ENCODE data around the gene FRK.
A peak's percentile ranks its signal among the peaks of the same experiment; 100 is the strongest.

Gene FRK

GRCh38 chr6:116022841-116023445, 37.7 kb downstream of the FRK start:
- no peaks in the 10 kb centered on the region for H3K9me3 ChIP-seq (ENCODE audit: control insufficient read depth in 1 of 2, low read length in 2 of 2)
- H3K36me3 ChIP-seq (ENCODE audit: control insufficient read depth in 1 of 2, insufficient read depth in 2 of 2, low read length in 2 of 2) = no peaks in the 10 kb centered on the region
- H3K27me3 ChIP-seq (ENCODE audit: control insufficient read depth in 1 of 2, insufficient read depth in 2 of 2, low read length in 2 of 2) = no peaks in the 10 kb centered on the region
- peaks cover 0 to 14% of the 10 kb centered on the region in 2 donors for H3K4me1 ChIP-seq (ENCODE audit: control insufficient read depth in 1 of 2, insufficient read depth in 2 of 2, low read length in 2 of 2)
- no peak overlapping the region for H3K9ac ChIP-seq (ENCODE audit: low read depth in 1 of 2, low read length in 2 of 2)
- H3K4me3 ChIP-seq (ENCODE audit: low read depth in 1 of 2, low read length in 2 of 2) = no peak overlapping the region
- H3K27ac ChIP-seq (ENCODE audit: low read depth, low read length) = no peak overlapping the region

GRCh38 chr6:116020738-116021137, 40.0 kb downstream of the FRK start:
- no peak overlapping the region for H3K27ac ChIP-seq (ENCODE audit: low read depth, low read length)
- no peaks in the 10 kb centered on the region for H3K9me3 ChIP-seq (ENCODE audit: control insufficient read depth in 1 of 2, low read length in 2 of 2)
- H3K27me3 ChIP-seq (ENCODE audit: control insufficient read depth in 1 of 2, insufficient read depth in 2 of 2, low read length in 2 of 2) = no peaks in the 10 kb centered on the region
- H3K36me3 ChIP-seq (ENCODE audit: control insufficient read depth in 1 of 2, insufficient read depth in 2 of 2, low read length in 2 of 2) = no peaks in the 10 kb centered on the region
- no peak overlapping the region for H3K4me3 ChIP-seq (ENCODE audit: low read depth in 1 of 2, low read length in 2 of 2)
- no peak overlapping the region for H3K9ac ChIP-seq (ENCODE audit: low read depth in 1 of 2, low read length in 2 of 2)
- H3K4me1 ChIP-seq (ENCODE audit: control insufficient read depth in 1 of 2, insufficient read depth in 2 of 2, low read length in 2 of 2) = peaks cover 18 to 30% of the 10 kb centered on the region in 2 donors

GRCh38 chr6:116019428-116019827, 41.3 kb downstream of the FRK start:
- Histone ChIP-seq H3K4me3 (ENCODE audit: low read depth in 1 of 2, low read length in 2 of 2) (no peak overlapping the region), H3K36me3 (ENCODE audit: control insufficient read depth in 1 of 2, insufficient read depth in 2 of 2, low read length in 2 of 2) (no peaks in the 10 kb centered on the region), H3K27ac (ENCODE audit: low read depth, low read length) (no peak overlapping the region), H3K4me1 (ENCODE audit: control insufficient read depth in 1 of 2, insufficient read depth in 2 of 2, low read length in 2 of 2) (peaks cover 27 to 37% of the 10 kb centered on the region in 2 donors), H3K27me3 (ENCODE audit: control insufficient read depth in 1 of 2, insufficient read depth in 2 of 2, low read length in 2 of 2) (no peaks in the 10 kb centered on the region), H3K9ac (ENCODE audit: low read depth in 1 of 2, low read length in 2 of 2) (no peak overlapping the region), H3K9me3 (ENCODE audit: control insufficient read depth in 1 of 2, low read length in 2 of 2) (no peaks in the 10 kb centered on the region)

- no peak overlapping the region for H3K9ac ChIP-seq (ENCODE audit: low read depth in 1 of 2, low read length in 2 of 2)
- no peaks in the 10 kb centered on the region for H3K36me3 ChIP-seq (ENCODE audit: control insufficient read depth in 1 of 2, insufficient read depth in 2 of 2, low read length in 2 of 2)
- H3K4me1 ChIP-seq (ENCODE audit: control insufficient read depth in 1 of 2, insufficient read depth in 2 of 2, low read length in 2 of 2) = peaks cover 27 to 37% of the 10 kb centered on the region in 2 donors
- no peaks in the 10 kb centered on the region for H3K9me3 ChIP-seq (ENCODE audit: control insufficient read depth in 1 of 2, low read length in 2 of 2)
- no peak overlapping the region for H3K27ac ChIP-seq (ENCODE audit: low read depth, low read length)
- no peaks in the 10 kb centered on the region for H3K27me3 ChIP-seq (ENCODE audit: control insufficient read depth in 1 of 2, insufficient read depth in 2 of 2, low read length in 2 of 2)
- no peak overlapping the region for H3K4me3 ChIP-seq (ENCODE audit: low read depth in 1 of 2, low read length in 2 of 2)
These were observed 41.7 kb downstream of the FRK start for GRCh38 chr6:116018976-116019375.

- no peaks in the 10 kb centered on the region for H3K36me3 ChIP-seq (ENCODE audit: control insufficient read depth in 1 of 2, insufficient read depth in 2 of 2, low read length in 2 of 2)
- H3K9ac ChIP-seq (ENCODE audit: low read depth in 1 of 2, low read length in 2 of 2) = no peak overlapping the region
- H3K9me3 ChIP-seq (ENCODE audit: control insufficient read depth in 1 of 2, low read length in 2 of 2) = no peaks in the 10 kb centered on the region
- H3K27me3 ChIP-seq (ENCODE audit: control insufficient read depth in 1 of 2, insufficient read depth in 2 of 2, low read length in 2 of 2) = no peaks in the 10 kb centered on the region
- H3K4me3 ChIP-seq (ENCODE audit: low read depth in 1 of 2, low read length in 2 of 2) = no peak overlapping the region
- H3K27ac ChIP-seq (ENCODE audit: low read depth, low read length) = no peak overlapping the region
- peaks cover 39 to 49% of the 10 kb centered on the region in 2 donors for H3K4me1 ChIP-seq (ENCODE audit: control insufficient read depth in 1 of 2, insufficient read depth in 2 of 2, low read length in 2 of 2)
These were observed 43.0 kb downstream of the FRK start for GRCh38 chr6:116017546-116018295.

GRCh38 chr6:116016846-116017545, 43.7 kb downstream of the FRK start:
- H3K9ac ChIP-seq (ENCODE audit: low read depth in 1 of 2, low read length in 2 of 2) = no peak overlapping the region
- H3K27me3 ChIP-seq (ENCODE audit: control insufficient read depth in 1 of 2, insufficient read depth in 2 of 2, low read length in 2 of 2) = no peaks in the 10 kb centered on the region
- H3K4me3 ChIP-seq (ENCODE audit: low read depth in 1 of 2, low read length in 2 of 2) = peak overlapping the region; percentile 23 to 35
- H3K4me1 ChIP-seq (ENCODE audit: control insufficient read depth in 1 of 2, insufficient read depth in 2 of 2, low read length in 2 of 2) = peaks cover 46 to 55% of the 10 kb centered on the region in 2 donors
- no peak overlapping the region for H3K27ac ChIP-seq (ENCODE audit: low read depth, low read length)
- H3K9me3 ChIP-seq (ENCODE audit: control insufficient read depth in 1 of 2, low read length in 2 of 2) = no peaks in the 10 kb centered on the region
- no peaks in the 10 kb centered on the region for H3K36me3 ChIP-seq (ENCODE audit: control insufficient read depth in 1 of 2, insufficient read depth in 2 of 2, low read length in 2 of 2)

- Histone ChIP-seq H3K4me3 (ENCODE audit: low read depth in 1 of 2, low read length in 2 of 2) (no peak overlapping the region), H3K4me1 (ENCODE audit: control insufficient read depth in 1 of 2, insufficient read depth in 2 of 2, low read length in 2 of 2) (peaks cover 54 to 60% of the 10 kb centered on the region in 2 donors), H3K9ac (ENCODE audit: low read depth in 1 of 2, low read length in 2 of 2) (no peak overlapping the region), H3K27ac (ENCODE audit: low read depth, low read length) (no peak overlapping the region), H3K9me3 (ENCODE audit: control insufficient read depth in 1 of 2, low read length in 2 of 2) (no peaks in the 10 kb centered on the region), H3K36me3 (ENCODE audit: control insufficient read depth in 1 of 2, insufficient read depth in 2 of 2, low read length in 2 of 2) (no peaks in the 10 kb centered on the region), H3K27me3 (ENCODE audit: control insufficient read depth in 1 of 2, insufficient read depth in 2 of 2, low read length in 2 of 2) (no peaks in the 10 kb centered on the region)
These were observed 44.7 kb downstream of the FRK start for GRCh38 chr6:116015983-116016382.

GRCh38 chr6:116015561-116015960, 45.1 kb downstream of the FRK start:
- no peak overlapping the region for H3K4me3 ChIP-seq (ENCODE audit: low read depth in 1 of 2, low read length in 2 of 2)
- H3K27me3 ChIP-seq (ENCODE audit: control insufficient read depth in 1 of 2, insufficient read depth in 2 of 2, low read length in 2 of 2) = no peaks in the 10 kb centered on the region
- no peak overlapping the region for H3K9ac ChIP-seq (ENCODE audit: low read depth in 1 of 2, low read length in 2 of 2)
- H3K36me3 ChIP-seq (ENCODE audit: control insufficient read depth in 1 of 2, insufficient read depth in 2 of 2, low read length in 2 of 2) = no peaks in the 10 kb centered on the region
- H3K4me1 ChIP-seq (ENCODE audit: control insufficient read depth in 1 of 2, insufficient read depth in 2 of 2, low read length in 2 of 2) = peaks cover 54 to 60% of the 10 kb centered on the region in 2 donors
- H3K27ac ChIP-seq (ENCODE audit: low read depth, low read length) = no peak overlapping the region
- no peaks in the 10 kb centered on the region for H3K9me3 ChIP-seq (ENCODE audit: control insufficient read depth in 1 of 2, low read length in 2 of 2)

GRCh38 chr6:116012951-116013350, 47.7 kb downstream of the FRK start:
- Histone ChIP-seq H3K9me3 (ENCODE audit: control insufficient read depth in 1 of 2, low read length in 2 of 2) (no peaks in the 10 kb centered on the region), H3K36me3 (ENCODE audit: control insufficient read depth in 1 of 2, insufficient read depth in 2 of 2, low read length in 2 of 2) (no peaks in the 10 kb centered on the region), H3K9ac (ENCODE audit: low read depth in 1 of 2, low read length in 2 of 2) (no peak overlapping the region), H3K27ac (ENCODE audit: low read depth, low read length) (no peak overlapping the region), H3K4me3 (ENCODE audit: low read depth in 1 of 2, low read length in 2 of 2) (peak overlapping the region in 1 of 2 donors; percentile 26), H3K4me1 (ENCODE audit: control insufficient read depth in 1 of 2, insufficient read depth in 2 of 2, low read length in 2 of 2) (peaks cover 46 to 54% of the 10 kb centered on the region in 2 donors), H3K27me3 (ENCODE audit: control insufficient read depth in 1 of 2, insufficient read depth in 2 of 2, low read length in 2 of 2) (no peaks in the 10 kb centered on the region)

GRCh38 chr6:116012471-116012949, 48.2 kb downstream of the FRK start:
- H3K36me3 ChIP-seq (ENCODE audit: control insufficient read depth in 1 of 2, insufficient read depth in 2 of 2, low read length in 2 of 2) = no peaks in the 10 kb centered on the region
- peaks cover 43 to 51% of the 10 kb centered on the region in 2 donors for H3K4me1 ChIP-seq (ENCODE audit: control insufficient read depth in 1 of 2, insufficient read depth in 2 of 2, low read length in 2 of 2)
- H3K4me3 ChIP-seq (ENCODE audit: low read depth in 1 of 2, low read length in 2 of 2) = peak overlapping the region in 1 of 2 donors; percentile 26
- no peaks in the 10 kb centered on the region for H3K9me3 ChIP-seq (ENCODE audit: control insufficient read depth in 1 of 2, low read length in 2 of 2)
- H3K9ac ChIP-seq (ENCODE audit: low read depth in 1 of 2, low read length in 2 of 2) = no peak overlapping the region
- H3K27me3 ChIP-seq (ENCODE audit: control insufficient read depth in 1 of 2, insufficient read depth in 2 of 2, low read length in 2 of 2) = no peaks in the 10 kb centered on the region
- no peak overlapping the region for H3K27ac ChIP-seq (ENCODE audit: low read depth, low read length)
